DMS79 treated with DMSO at 0.1 percent for 48 hours (cell line): Measurements from ENCODE around the gene SRGAP2C.
"Not testable (repeated sequence)": the region's sequence is repeated elsewhere in the genome, so short reads cannot be mapped to it uniquely, and the experiment has no call there.

Experiments
- DNase-seq: peaks from one replicate; lab custom pipeline; 2025; lab: John Stamatoyannopoulos, UW

The SRGAP2C gene

GRCh38 chr1:121186191-121186590, 1.4 kb downstream of the SRGAP2C start:
- not testable (repeated sequence) for DNase-seq

DNA sequence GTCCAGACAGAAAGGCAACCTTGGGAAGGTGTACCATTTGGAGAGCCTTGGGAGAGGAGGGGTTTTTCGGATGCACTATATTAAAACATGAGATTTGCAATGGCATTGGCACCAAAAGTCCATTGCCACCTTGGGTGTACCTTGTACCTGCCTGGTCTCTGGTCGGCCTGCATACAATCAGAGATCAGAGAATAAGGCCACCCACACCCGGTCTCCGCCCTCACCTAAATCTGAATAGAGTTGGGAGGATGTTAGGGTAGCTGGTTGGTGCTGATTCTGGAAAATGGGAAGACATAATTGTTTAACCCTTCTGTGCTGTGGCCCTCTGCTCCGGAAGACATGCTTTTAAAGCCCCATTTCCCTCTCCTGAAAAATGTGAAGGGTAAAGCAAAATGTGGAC, 3.1 kb downstream of the SRGAP2C start:
- DNase-seq = not testable (repeated sequence)

- DNase-seq = not testable (repeated sequence)
These were observed 7.7 kb downstream of the SRGAP2C start for GRCh38 chr1:121192512-121192911.

GRCh38 chr1:121197095-121197882, 12.5 kb downstream of the SRGAP2C start:
- not testable (repeated sequence) for DNase-seq

DNA sequence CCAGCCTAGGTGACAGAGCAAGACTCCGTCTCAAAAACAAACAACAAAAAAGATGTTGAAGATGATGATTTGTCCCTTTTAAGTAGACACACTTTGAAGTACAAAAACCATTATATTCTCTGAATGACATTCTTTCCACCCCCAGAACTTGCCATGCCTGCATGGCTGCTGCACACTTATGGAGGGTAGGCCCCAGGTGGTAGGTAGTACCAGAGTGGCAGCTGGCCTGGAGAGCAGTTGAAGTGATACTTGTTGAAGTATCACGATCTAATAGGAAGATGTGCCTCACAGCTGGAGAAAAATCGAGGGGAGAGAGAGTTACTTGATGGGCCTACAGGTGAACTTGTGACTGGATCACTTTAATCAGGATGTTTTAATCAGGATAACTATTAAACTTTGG, 15.0 kb downstream of the SRGAP2C start:
- not testable (repeated sequence) for DNase-seq

DNA sequence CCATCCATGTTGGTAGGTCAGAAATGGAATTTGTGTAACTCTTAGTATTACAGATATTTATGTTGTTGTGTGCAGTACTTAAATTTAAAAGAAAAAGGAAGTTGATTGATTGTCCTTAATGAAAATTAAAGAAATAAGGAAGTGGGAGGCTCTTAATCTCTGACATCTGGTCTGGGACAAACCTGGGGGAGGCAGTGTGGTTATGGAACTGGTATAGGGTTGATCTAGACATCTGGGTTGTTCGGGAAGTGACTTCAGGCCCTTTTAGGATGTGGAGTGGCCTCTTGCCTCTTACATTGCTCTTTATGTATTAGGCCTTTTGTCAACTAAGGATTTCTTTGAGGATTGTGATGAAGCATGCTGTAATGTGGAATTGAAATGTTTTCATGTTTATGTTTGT, 15.5 kb downstream of the SRGAP2C start:
- not testable (repeated sequence) for DNase-seq

DNA sequence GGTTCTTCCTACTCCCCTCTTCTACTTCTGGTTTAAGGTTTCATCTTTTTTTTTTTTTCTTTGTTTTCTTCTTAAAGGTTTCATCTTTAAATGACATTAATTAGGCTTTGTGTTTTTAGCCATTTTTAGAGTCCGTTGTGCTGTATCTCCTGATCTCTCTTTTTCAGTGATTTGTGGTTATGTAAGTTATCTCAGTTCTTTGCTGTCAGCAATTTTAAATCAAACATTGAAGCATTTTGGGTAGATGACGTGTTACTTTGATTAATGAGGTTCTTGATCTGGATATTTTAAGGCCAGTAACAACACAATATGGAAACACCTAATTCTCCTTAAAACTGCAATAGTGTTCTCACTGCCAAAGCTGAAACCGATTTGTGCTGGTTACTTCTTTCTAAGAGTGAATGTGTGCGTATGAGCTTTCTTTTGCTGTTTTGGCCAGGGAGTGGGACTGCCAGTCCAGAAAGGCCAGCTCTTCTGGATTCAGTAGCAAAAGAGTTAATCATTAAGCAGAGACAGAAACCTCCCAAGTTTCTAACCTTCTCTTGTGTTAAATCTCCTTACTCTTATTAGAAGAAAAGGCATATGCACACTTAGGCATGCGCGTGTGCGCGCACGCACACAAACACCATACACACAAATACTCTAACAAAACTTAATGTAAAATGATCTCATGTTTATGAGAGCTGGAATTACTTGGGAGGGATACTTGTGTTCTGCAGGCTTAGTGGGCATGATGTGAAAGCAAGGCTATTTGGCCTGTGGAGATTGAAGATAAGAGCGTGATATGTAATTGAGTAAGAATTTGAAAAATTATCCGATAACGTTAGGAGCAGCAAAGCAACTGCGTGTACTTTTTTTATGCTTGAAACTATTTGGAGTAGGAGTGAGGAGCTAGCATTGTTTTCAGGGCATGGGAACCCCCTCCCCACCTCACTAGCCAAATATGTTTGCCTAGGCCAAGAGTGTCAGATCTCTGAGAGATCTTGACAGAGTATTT, 16.5 kb downstream of the SRGAP2C start:
- DNase-seq = not testable (repeated sequence)

- DNase-seq = not testable (repeated sequence)
These were observed 18.2 kb downstream of the SRGAP2C start for GRCh38 chr1:121202986-121203385.

DNA sequence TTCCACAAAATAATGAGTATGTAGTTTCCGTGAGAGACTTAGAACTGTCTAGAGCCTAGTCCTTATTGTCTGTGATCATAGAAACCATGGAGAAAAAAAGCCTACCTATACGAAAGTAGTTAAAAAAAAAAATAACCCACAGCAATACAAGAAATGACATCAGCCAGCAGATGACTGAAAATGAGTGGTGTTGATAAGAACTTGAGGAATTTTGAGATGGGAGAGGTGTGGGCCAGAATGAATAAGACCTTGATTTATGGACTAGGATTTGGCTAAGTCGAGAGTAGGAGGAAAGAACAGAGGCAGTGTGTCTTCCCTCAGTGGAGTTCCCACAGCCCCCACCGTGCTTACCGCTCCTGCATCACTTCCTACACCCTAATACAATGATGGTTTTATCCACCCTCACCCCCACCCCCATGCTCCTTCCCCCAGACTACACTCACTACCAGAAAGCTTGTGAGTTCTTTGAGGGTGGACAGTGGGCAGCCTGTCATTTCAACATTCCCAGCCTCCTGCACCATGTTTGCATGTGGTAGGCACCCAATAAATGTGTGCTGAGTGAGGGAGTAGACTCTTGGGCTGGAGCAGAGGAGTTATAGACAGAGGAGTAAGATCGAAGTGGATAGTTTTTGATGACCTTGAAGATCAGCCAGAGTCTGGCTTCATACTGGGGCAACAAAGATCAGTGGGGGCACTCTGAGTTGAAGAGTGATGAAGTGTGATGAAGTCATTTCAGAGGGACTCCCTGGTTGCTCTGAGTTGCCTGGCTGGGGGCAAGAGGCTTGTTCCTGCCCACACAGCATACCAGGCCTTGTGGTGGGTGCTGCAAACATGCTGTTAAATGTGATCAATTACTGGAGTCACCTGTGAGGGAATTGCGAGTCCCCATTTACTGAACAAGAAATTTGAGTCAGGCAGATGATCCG, 21.3 kb downstream of the SRGAP2C start:
- DNase-seq = not testable (repeated sequence)

- DNase-seq = not testable (repeated sequence)
These were observed 22.6 kb downstream of the SRGAP2C start for GRCh38 chr1:121207328-121207727.

DNA sequence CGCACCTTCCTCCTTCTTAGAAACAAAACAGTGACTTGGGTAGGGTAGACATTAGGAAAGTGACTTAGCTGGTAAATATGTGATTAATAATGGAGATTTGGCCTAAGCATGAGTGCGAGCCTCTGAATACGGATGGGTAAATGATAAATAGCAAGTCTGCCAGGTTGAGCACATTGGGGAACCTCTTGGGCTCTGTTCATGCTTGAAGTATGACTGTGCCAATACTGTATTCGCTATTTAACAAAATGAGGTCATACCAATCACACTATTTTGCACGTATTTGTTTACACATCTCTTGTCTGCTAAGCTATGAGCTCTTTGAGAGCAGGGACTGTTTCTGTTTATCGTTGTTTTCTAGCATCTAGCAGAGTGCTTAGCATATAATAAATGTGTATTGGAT, 23.6 kb downstream of the SRGAP2C start:
- DNase-seq = not testable (repeated sequence)

GRCh38 chr1:121210778-121211177, 26.0 kb downstream of the SRGAP2C start:
- not testable (repeated sequence) for DNase-seq

DNA sequence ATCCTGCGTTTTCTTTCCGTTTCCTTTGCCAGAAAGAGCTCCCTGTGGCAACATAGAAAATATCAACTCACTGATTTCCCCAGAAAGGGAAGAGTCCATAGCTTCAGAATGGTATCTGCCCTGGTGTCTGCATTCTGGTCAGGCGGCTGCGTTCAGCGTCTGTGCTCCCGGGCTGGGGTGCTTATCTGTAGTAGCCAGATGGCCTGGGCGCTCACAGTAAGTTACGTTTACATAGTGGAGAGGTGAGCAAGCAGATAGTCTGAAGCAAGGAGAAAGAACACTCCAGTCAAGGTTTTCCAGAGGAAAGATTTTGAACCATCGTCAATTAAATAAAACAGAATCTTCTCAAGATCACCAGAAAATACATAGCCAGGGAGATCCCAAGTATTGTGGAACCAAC, 28.7 kb downstream of the SRGAP2C start:
- not testable (repeated sequence) for DNase-seq

GRCh38 chr1:121214544-121215156, 29.9 kb downstream of the SRGAP2C start:
- DNase-seq = not testable (repeated sequence)

DNA sequence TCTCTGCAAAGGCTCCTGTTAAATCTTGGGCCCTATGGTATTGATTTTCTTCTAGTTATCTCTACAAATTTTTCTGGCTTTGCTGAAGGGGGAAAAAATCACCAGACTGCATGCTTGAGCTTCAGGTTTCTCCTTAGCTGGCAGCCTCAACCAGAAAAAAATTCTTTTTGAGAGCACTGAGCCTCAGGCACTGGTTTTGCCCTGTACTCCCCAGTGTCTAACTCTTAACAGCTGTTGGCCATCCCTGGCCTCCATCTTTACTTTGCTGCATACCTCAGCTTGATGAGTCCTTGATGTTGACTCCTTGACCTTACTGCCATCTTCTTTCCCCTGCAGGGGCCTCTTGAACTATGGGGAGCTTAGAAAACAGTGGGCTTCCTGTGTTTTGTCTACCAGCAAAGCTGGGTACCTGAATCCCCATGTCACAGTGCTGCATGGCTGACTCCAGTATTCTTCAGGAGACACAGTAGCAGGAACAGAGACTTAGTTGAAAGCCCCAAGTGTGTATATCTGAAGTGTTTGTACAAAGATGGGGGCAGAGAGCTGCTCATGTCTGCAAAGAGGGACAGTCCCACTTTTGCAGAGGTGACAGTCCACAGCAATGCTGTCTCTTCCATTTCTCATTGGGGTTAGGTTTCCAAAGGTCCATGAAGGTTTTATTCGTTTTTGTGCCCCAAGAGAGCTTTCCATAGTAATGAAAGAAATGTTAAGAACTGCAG, 31.1 kb downstream of the SRGAP2C start:
- not testable (repeated sequence) for DNase-seq

DNA sequence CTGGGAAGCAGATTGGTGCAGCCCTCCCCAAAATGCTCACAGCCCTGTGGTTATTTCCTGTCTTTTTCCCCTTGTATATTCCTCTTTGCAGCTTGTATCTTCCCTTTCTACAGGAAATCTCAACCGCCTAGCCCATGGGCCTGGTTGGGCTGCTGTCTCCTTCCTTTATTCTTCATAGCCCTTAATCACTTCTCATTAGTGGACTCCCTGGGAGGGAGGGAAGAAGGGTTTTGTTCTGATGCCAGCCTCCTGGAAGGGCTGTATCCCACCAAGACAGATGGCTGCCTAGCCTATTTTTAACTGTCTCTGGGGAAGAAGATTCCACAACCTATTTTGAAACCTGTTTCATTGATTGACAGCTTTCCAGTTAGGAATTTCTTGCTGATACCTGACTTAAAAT, 31.9 kb downstream of the SRGAP2C start:
- DNase-seq = not testable (repeated sequence)

DNA sequence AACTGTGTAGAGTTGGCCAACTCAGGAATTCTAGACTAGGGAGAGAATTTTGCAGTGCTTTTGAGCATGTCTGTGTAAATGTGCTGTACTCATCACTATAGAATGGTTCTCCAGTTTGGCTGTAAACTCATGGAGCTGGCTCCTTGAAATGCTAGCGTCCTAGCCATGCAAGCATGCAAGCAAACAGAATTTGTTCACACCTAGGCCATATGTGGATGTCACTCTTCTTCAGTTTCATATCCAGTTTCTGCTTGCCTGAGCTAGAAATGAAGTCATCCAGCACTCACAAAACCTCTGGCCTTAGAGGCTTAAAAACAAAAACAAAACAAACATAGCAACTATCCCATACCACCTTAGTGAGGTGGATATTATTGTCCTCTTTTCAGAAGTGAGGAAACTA, 37.0 kb downstream of the SRGAP2C start:
- DNase-seq = not testable (repeated sequence)

- DNase-seq = not testable (repeated sequence)
These were observed 39.9 kb downstream of the SRGAP2C start for GRCh38 chr1:121224714-121225113.

DNA sequence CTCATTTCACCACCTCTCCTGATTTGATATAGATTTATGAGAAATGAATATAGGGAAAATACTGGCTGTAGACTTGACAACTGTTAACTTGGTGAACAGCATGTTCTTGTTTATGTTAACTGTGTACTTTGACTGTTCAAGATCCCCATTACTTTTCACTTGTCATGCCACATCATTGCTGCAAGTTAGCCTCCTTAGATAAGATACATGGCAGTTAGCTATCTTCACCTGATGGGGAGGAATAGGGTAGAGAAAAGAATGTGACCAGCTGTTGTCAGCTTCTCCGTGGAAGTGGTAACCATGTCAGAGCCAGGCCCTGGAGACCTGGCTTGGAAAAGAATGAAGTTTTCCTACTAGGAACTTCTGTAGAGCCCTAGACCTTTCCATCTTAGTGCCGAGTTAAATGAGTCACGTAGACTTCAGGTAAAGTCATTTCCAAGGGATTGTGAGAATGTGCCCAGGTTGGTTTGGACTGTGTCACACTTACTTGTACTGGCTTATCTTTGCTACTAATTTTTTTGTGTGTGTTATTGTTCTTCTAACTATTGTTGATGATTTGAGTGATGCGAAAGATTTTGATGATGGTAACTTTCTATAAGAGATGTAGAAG, 41.6 kb downstream of the SRGAP2C start:
- not testable (repeated sequence) for DNase-seq

GRCh38 chr1:121226925-121227324, 42.1 kb downstream of the SRGAP2C start:
- not testable (repeated sequence) for DNase-seq
